ENCODE results near the gene ALOXE3. TPM values are rescaled to one million over a fixed set of nuclear protein-coding genes. Genes with fewer than 3 reads are reported as not detected.
"Not testable (repeated sequence)": the region's sequence is repeated elsewhere in the genome, so short reads cannot be mapped to it uniquely, and the experiment has no call there.

ALOXE3 gene
- total RNA-seq, 2 experiments from 2014 or later, result 0.27 to 0.28 TPM

DNA sequence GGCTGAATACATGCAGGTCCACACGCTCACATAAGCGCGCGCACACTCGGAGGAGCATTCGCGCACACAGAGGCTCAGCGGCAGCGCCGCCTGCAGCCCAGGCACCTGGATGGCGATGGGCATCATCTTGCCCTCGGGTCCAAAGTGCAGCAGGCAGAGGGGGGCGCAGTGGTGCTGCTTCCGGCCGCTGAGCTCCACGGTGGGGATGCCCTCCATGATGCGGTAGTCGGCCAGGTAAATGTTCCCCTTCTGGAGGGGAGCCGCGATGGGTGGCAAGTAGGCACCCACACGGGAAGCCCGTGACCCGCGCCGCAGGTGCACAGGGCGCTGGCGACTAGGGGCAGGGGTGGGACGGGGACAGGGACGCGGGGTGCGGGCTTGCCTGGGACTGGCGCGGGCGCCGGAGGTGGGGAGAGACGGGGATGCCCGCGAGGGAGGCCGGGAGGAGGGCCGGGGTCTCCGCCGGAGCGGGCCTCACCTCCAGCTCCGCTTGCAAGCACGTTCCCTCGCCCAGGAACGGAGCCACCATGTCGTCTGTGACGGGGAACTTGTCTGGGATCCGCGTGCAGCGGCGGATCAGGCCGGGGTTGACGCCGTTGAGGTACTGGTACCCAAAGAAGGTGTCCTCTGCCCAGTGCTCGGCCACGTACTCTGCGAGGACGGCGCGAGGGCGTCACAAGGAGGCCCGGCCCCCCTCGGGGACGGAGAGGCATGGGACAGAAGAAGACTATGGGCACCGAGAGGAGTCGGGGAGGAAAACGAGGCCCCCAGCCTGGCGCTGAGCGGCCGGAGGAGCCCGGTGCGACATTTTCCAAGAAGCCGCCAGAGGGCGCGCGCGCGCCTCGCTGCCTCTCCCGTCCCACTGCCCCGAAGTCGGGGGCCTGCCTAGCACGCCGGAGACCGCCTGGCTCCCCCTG, 38.8 kb downstream of the ALOXE3 start:
- intact Hi-C loops (cut with DNase I, micrococcal nuclease), result loop anchor here (1.0 to 10.0 kb wide), 7 partner anchors 19 to 665 kb away; partner anchors contain the start of genes ALOXE3 (in 2 of the 2), CCDC42 (in 1 of the 2) and KRABD2 (in 1 of the 2)
- peak; percentile 94 for ATAC-seq
- Mint-ChIP-seq H3K27me3 (peaks cover 5% of the 10 kb centered on the region), H3K27ac (peak overlapping the region; percentile 92), H3K4me3 (peak overlapping the region; percentile 94), H3K9me3 (ENCODE audit: low read depth) (no peaks in the 10 kb centered on the region), H3K36me3 (ENCODE audit: low read depth) (peaks cover 14% of the 10 kb centered on the region), H3K4me1 (peaks cover 12% of the 10 kb centered on the region)
- ChIA-PET POLR2A (interaction anchor here (0.6 to 1.0 kb wide), 2 partner anchors 19 to 60 kb away, joined by 3 read pairs; no protein-coding TSS in a partner anchor), CTCF (interaction anchor here (0.5 to 20.9 kb wide), 30 partner anchors 8 to 221 kb away, joined by 3 to 315 read pairs (median 4); partner anchors contain the start of genes ALOX12B, ALOXE3, BORCS6 and RNF227)
- peak; percentile 92 for DNase-seq

DNA sequence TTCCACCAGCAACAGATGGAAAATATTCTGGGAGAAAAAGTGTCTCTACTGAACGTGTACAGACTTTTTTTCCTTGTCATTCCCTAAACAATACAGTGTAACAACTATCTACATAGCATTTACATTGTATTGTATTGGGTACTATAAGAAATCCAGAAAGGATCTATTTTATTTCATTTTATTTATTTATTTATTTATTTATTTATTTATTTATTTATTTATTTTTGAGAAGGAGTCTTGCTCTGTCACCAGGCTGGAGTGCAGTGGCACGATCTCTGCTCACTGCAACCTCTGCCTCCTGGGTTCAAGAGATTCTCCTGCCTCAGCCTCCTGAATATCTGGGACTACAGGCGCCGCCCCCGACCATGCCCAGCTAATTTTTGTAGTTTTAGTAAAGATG, 40.4 kb downstream of the ALOXE3 start:
- H3K9me3 Mint-ChIP-seq (ENCODE audit: low read depth); DNase-seq; H3K4me3 Mint-ChIP-seq; ATAC-seq; H3K27ac Mint-ChIP-seq: not testable (repeated sequence)
- intact Hi-C loops (cut with DNase I, micrococcal nuclease), result loop anchor here in 1 of 2 experiments (2.0 to 10.0 kb wide), 3 partner anchors 224 to 667 kb away; partner anchors contain the start of genes CCDC42 and KRABD2
- peaks cover 27% of the 10 kb centered on the region for H3K4me1 Mint-ChIP-seq
- ChIA-PET CTCF (interaction anchor here (1.8 to 20.9 kb wide), 6 partner anchors 16 to 223 kb away, joined by 6 to 315 read pairs (median 18); partner anchors contain the start of gene ALOXE3), POLR2A (interaction anchor here (0.6 kb wide), 1 partner anchor 95 kb away, joined by 3 read pairs; no protein-coding TSS in a partner anchor)
- peaks cover 19% of the 10 kb centered on the region for H3K27me3 Mint-ChIP-seq
- peaks cover 14% of the 10 kb centered on the region for H3K36me3 Mint-ChIP-seq (ENCODE audit: low read depth)

DNA sequence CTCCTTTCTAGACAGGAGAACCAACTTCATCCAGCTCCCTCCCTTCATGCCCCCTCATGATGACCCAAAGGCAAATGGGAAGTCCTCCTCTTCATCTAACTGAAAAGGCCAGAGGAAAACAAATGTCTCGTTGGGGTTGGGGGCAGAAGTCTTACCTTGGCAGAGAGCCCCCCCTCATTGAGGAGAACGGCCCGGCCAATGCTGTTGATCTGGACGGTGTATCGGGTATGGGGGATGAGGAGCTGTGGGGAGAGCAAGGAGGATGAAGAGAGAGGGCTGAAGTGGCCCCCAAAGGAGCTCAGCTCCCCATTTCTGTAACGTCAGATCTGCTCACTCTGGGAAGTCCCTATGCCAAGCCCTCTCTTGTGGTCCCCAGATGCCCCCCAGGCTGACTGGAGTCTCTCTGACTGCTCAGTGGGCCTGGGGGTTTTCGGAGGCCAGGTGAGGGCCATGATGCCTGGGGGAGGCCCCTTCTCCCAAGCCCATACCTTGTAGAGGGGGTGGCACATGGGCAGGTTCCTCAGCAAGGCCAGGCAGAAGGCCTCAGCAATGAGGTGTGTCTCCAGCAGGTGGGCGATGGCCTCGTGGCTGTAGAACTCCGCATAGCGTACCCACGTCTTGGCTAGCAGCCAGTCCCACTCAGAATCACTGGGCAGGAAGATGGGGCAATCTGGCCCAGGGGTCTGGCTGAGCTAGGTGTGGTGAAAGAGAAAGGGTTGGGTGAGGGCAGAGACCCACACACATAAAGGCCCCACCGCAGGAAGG, 41.6 kb downstream of the ALOXE3 start:
- peaks cover 27% of the 10 kb centered on the region for H3K27me3 Mint-ChIP-seq
- DNase-seq, result no peak
- ChIA-PET POLR2A (no interaction called here), CTCF (interaction anchor here (0.7 to 20.9 kb wide), 7 partner anchors 8 to 74 kb away, joined by 3 to 315 read pairs (median 22); partner anchors contain the start of genes ALOXE3 and GUCY2D)
- intact Hi-C loops (cut with DNase I, micrococcal nuclease), result loop anchor here in 1 of 2 experiments (5.0 to 10.0 kb wide), 2 partner anchors 226 to 668 kb away; partner anchors contain the start of gene CCDC42
- peaks cover 32% of the 10 kb centered on the region for H3K4me1 Mint-ChIP-seq
- no peak for ATAC-seq
- no peak overlapping the region for H3K4me3 Mint-ChIP-seq
- no peak overlapping the region for H3K27ac Mint-ChIP-seq
- peaks cover 10% of the 10 kb centered on the region for H3K36me3 Mint-ChIP-seq (ENCODE audit: low read depth)
- H3K9me3 Mint-ChIP-seq (ENCODE audit: low read depth), result no peaks in the 10 kb centered on the region

DNA sequence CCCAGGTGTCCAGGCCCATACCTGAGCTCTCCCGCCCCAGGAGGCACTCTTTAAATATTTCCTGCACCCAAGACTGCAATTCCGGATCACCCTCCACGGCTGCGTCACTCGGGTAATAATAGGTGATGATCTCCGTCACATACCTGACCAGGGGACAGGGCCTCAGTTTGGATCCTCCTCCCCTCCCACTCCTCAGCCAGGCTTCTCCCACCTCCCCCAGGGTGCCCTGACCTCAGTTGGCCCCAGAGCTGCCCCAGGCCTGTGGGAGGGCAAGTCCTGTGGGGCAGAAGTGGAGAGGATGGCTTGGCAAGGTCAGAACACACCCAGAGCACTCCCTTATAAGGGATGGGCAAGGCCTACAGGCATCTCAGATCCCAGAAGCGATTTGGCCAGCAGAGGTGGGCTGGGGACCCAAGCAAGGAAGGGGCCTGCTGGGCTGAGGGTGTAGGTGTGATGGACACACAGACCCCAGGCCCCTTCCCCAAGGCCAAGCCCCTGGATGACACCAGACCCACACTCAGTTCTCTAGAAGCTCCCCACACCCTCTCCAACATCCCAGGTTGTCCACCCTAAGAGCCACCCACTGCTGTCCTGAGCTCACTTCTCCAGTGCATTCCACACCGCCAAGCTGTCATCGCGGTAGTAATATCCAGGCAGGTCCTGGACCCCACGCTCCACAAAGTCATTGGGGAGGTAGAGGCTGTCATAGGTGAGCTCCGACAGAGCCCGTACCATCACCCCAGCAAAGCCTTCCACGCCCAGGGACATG, 42.6 kb downstream of the ALOXE3 start:
- Mint-ChIP-seq H3K27ac (no peak overlapping the region), H3K9me3 (ENCODE audit: low read depth) (no peaks in the 10 kb centered on the region), H3K36me3 (ENCODE audit: low read depth) (peaks cover 3% of the 10 kb centered on the region), H3K4me1 (peaks cover 30% of the 10 kb centered on the region), H3K27me3 (peaks cover 28% of the 10 kb centered on the region), H3K4me3 (no peak overlapping the region)
- intact Hi-C loops (cut with DNase I, micrococcal nuclease), result loop anchor here in 1 of 2 experiments (5.0 to 10.0 kb wide), 2 partner anchors 227 to 669 kb away; partner anchors contain the start of gene CCDC42
- DNase-seq (no peak), ATAC-seq (no peak)
- ChIA-PET CTCF (interaction anchor here (0.7 to 20.9 kb wide), 9 partner anchors 9 to 104 kb away, joined by 3 to 315 read pairs (median 7); partner anchors contain the start of genes ALOXE3 and GUCY2D), POLR2A (no interaction called here)

DNA sequence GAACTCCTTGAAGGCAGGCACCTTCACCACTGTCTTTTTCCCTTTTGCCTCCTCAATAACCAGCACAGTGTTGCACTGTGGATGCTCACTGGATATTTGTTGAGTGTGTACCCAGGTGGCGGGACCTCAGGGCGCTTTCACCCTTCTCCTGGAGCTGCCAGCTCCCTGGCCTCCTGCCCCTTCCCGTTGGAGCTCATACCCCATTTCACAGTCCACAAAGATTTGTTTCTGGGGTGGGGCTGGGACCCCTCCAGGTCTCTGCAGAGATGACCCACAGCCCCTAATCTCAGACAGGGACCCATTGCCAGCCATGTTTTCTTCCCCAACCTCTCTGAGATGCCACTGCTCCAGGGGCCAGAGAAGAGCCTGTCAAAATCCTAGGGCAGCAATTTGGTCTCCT, 43.2 kb downstream of the ALOXE3 start:
- H3K36me3 Mint-ChIP-seq (ENCODE audit: low read depth), result no peaks in the 10 kb centered on the region
- no peaks in the 10 kb centered on the region for H3K9me3 Mint-ChIP-seq (ENCODE audit: low read depth)
- peaks cover 31% of the 10 kb centered on the region for H3K27me3 Mint-ChIP-seq
- CTCF ChIA-PET, result interaction anchor here (0.7 to 20.9 kb wide), 16 partner anchors 10 to 323 kb away, joined by 3 to 315 read pairs (median 5); partner anchors contain the start of genes ALOX12B and ALOXE3
- H3K4me1 Mint-ChIP-seq, result peaks cover 25% of the 10 kb centered on the region
- intact Hi-C loops (cut with DNase I, micrococcal nuclease), result loop anchor here in 1 of 2 experiments (5.0 to 10.0 kb wide), 2 partner anchors 227 to 670 kb away; partner anchors contain the start of gene CCDC42
- H3K27ac Mint-ChIP-seq, result no peak overlapping the region
- ATAC-seq (no peak), DNase-seq (no peak)
- no peak overlapping the region for H3K4me3 Mint-ChIP-seq
- POLR2A ChIA-PET, result interaction anchor here (0.7 kb wide), 1 partner anchor 16 kb away, joined by 3 read pairs; no protein-coding TSS in a partner anchor

DNA sequence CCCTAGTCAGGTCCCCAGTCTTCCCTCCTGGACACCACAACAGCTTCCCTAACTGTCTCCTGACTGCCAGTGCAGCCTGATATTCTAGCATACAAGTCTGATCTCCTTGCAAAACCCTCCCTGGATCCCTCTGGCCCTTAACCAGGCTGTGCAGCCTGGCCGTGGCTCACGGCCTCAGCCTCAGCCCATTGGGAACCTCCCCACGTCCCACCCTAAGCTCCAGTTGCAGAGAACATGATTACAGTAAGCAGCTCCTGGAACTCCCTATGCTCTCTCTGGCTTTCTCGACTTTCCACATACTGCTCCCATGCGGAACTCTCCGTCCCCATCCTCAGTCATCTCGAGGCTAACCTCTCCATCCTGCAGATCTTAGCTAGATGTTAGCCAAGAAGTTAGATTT, 43.8 kb downstream of the ALOXE3 start:
- Mint-ChIP-seq H3K27ac (no peak overlapping the region), H3K27me3 (peaks cover 31% of the 10 kb centered on the region), H3K9me3 (ENCODE audit: low read depth) (no peaks in the 10 kb centered on the region), H3K4me3 (no peak overlapping the region), H3K36me3 (ENCODE audit: low read depth) (no peaks in the 10 kb centered on the region), H3K4me1 (peaks cover 23% of the 10 kb centered on the region)
- ChIA-PET POLR2A (interaction anchor here (0.5 to 0.7 kb wide), 3 partner anchors 17 to 151 kb away, joined by 3 read pairs; partner anchors contain the start of gene AURKB), CTCF (interaction anchor here (0.6 to 20.9 kb wide), 33 partner anchors 10 to 523 kb away, joined by 3 to 315 read pairs (median 5); partner anchors contain the start of genes ALOX12B, ALOXE3, HES7 and SLC25A35)
- no peak for ATAC-seq
- intact Hi-C loops (cut with DNase I, micrococcal nuclease), result loop anchor here in 1 of 2 experiments (10.0 kb wide), 1 partner anchor 670 kb away; the partner anchor contains the start of gene CCDC42
- DNase-seq, result no peak

DNA sequence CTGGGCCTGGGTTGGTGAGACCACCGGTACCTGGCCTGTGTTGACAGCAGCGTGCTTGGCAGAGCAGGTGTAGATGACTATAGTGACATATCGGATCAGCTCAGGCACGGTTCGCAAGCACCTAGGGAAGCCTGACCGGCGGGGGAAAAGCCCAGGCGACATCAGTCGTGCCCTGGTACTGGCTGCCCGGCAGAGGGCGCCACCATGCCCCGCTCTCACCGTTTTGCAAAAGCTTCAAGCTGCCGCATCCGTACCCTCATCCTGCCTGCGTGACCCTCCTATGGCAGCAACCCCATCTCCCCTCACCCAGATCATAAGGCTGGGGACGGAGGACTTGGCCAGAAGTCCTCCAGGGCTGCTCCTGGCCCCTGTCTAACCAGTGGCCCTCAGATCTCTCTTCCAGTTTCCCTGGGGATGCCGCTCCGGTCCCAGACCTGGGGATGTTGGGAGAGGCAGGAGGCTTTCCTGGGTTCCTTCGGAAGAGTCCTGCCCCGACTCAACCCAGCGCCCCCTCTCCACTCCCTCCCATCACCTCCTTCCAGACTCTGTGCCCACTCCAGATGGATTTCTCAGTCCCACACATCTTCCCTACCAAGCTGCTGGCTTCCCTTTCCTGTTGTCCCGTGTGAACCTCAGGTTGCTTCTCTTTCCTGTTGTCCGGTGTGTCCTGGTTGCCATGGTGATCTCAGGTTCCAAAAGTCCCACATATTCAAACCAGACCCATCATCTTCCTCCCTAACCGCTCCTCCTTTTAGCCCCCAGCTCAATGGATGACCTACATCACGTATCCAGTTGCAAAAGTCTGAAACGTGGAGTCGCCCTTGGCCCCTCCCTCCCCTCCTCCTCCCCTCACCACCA, 44.5 kb downstream of the ALOXE3 start:
- POLR2A ChIA-PET, result interaction anchor here (0.6 to 0.7 kb wide), 3 partner anchors 45 to 147 kb away, joined by 3 to 5 read pairs (median 3); partner anchors contain the start of gene AURKB
- peak overlapping the region; percentile 66 for H3K27ac Mint-ChIP-seq
- H3K4me3 Mint-ChIP-seq, result peak overlapping the region; percentile 66
- H3K27me3 Mint-ChIP-seq, result peaks cover 31% of the 10 kb centered on the region
- intact Hi-C loops (cut with DNase I, micrococcal nuclease), result loop anchor here in 1 of 2 experiments (1.0 to 10.0 kb wide), 2 partner anchors 14 to 671 kb away; partner anchors contain the start of gene CCDC42
- CTCF ChIA-PET, result interaction anchor here (0.5 to 20.9 kb wide), 49 partner anchors 11 to 522 kb away, joined by 3 to 315 read pairs (median 4); partner anchors contain the start of genes ALOX12B, ALOXE3, CHD3 and HES7
- peaks cover 20% of the 10 kb centered on the region for H3K4me1 Mint-ChIP-seq
- ATAC-seq (peak; percentile 93), DNase-seq (peak; percentile 94)
- H3K36me3 Mint-ChIP-seq (ENCODE audit: low read depth), result no peaks in the 10 kb centered on the region
- no peaks in the 10 kb centered on the region for H3K9me3 Mint-ChIP-seq (ENCODE audit: low read depth)

DNA sequence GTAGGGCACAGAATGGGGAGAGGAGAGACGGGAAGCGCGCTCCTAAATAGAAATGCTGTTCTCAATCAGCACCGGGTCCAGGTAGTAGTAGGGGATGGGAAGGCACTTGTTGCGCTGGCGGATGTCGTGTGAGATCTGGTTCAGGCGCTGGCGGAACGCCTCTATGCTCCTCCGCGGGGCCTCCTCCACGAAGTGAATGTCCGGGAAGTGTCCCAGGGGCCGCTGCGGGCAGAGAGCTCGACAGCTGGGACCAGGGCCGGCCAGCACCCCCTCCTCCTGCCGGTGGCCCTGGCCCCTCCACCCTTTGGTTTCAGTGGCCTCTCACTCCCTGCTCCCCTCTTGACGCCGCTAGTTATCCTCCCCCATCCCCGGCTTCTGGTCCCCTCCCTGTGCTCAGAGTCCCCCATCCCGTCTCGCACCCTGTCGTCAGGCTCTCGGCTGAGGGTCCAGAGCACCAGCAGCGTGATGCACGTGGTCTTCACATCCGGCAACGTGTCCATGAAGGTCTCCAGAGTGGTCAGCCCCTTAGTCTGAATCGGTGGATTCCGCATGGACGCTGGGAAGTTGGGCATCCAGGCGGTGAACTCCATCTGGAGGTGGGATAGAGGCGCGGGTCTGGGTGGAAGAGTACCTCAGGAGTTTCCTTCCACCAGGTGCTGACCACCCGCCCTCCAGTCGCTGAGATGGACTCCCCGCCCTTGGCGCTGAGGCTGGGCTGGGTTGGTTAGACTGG, 45.4 kb downstream of the ALOXE3 start:
- DNase-seq (peak; percentile 54), ATAC-seq (peak; percentile 43)
- intact Hi-C loops (cut with DNase I, micrococcal nuclease), result loop anchor here in 1 of 2 experiments (1.0 to 10.0 kb wide), 2 partner anchors 13 to 672 kb away; partner anchors contain the start of gene CCDC42
- POLR2A ChIA-PET, result no interaction called here
- H3K36me3 Mint-ChIP-seq (ENCODE audit: low read depth), result no peaks in the 10 kb centered on the region
- H3K4me1 Mint-ChIP-seq, result peaks cover 20% of the 10 kb centered on the region
- CTCF ChIA-PET, result interaction anchor here (0.5 to 20.9 kb wide), 30 partner anchors 12 to 329 kb away, joined by 3 to 315 read pairs (median 5); partner anchors contain the start of genes ALOX12B, ALOXE3, CHD3 and HES7
- peak overlapping the region; percentile 66 for H3K4me3 Mint-ChIP-seq
- no peaks in the 10 kb centered on the region for H3K9me3 Mint-ChIP-seq (ENCODE audit: low read depth)
- H3K27ac Mint-ChIP-seq, result peak overlapping the region; percentile 4
- peaks cover 31% of the 10 kb centered on the region for H3K27me3 Mint-ChIP-seq

All from activated CD4-positive, alpha-beta T cell treated with anti-CD3 and anti-CD28 coated beads for 36 hours (primary cell).